GM20000 (cell line): ENCODE data around the gene SKA1.

ENCODE experiments used
- DNase-seq: peaks from one replicate; pipeline ENCODE4 v3.0.0; 2012; ENCODE audit warnings: low spot score
- TF ChIP-seq, protein P1 (sequence below): IDR thresholded peaks from 2 replicates; pipeline ENCODE4 v1.5.1; 2012; ENCODE audit warnings: mild to moderate bottlenecking, control low read depth; ENCODE audit errors: extremely low read depth, missing control alignments

Gene SKA1, protein sequence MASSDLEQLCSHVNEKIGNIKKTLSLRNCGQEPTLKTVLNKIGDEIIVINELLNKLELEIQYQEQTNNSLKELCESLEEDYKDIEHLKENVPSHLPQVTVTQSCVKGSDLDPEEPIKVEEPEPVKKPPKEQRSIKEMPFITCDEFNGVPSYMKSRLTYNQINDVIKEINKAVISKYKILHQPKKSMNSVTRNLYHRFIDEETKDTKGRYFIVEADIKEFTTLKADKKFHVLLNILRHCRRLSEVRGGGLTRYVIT

DNA sequence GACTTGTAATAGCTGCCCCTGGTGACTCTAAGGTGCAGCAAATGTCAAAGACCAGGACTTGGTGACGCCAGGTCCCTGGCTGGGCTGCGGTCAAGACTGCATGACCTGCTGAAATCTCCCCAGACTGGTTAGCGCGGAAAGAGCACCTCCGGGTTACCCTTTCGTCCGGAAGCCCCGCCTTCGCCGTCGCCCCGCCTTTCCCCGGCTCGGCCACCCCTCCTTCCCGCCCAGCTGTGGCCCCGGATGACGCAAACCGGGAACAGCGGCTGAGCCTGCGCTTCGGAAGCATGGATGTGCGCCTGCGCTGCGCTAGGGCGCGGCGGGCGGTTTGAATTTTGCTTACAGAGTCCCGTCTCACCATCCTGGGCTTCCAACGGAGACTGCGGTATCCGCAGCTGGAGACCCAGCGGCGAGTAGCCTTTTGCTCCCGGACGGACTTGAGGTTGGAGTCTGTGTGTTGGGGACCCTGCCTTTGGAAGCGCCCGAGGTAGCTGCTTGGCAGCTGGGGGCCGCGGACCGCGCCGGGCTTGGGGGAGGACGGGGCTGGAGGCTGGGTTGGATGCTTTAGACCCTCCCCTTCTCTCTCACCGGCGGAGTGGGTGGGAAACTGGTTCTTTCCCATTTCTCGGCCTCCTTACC lies at the start of gene SKA1:
TSS of gene SKA1 (plus strand) at position 294 of the 639 bp plus-strand sequence. CDS start 785 bp downstream, outside the sequence.
- TF ChIP-seq, protein P1, sequence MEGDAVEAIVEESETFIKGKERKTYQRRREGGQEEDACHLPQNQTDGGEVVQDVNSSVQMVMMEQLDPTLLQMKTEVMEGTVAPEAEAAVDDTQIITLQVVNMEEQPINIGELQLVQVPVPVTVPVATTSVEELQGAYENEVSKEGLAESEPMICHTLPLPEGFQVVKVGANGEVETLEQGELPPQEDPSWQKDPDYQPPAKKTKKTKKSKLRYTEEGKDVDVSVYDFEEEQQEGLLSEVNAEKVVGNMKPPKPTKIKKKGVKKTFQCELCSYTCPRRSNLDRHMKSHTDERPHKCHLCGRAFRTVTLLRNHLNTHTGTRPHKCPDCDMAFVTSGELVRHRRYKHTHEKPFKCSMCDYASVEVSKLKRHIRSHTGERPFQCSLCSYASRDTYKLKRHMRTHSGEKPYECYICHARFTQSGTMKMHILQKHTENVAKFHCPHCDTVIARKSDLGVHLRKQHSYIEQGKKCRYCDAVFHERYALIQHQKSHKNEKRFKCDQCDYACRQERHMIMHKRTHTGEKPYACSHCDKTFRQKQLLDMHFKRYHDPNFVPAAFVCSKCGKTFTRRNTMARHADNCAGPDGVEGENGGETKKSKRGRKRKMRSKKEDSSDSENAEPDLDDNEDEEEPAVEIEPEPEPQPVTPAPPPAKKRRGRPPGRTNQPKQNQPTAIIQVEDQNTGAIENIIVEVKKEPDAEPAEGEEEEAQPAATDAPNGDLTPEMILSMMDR, result no peak
- peak; percentile 96 for DNase-seq

DNA sequence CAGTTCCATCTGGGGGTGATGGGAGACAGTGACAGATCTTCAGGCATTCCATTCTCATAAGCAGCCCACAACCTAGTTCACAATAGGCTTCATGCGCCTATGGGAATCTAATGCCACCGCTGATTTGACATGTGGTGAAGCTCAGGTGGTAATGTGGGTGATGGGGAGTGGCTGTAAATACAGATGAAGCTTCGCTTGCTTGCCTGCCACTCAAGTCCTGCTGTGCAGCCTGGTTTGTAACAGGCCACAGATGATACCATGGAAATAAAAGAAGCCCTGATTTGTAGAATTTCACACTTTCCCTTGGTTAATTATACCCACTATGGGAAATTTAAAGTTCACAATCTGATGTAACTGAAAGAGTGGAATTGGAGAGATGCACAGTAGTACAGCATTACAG lies 46.9 kb upstream of the SKA1 start:
- TF ChIP-seq, protein P1, result no peak
- no peak for DNase-seq

DNA sequence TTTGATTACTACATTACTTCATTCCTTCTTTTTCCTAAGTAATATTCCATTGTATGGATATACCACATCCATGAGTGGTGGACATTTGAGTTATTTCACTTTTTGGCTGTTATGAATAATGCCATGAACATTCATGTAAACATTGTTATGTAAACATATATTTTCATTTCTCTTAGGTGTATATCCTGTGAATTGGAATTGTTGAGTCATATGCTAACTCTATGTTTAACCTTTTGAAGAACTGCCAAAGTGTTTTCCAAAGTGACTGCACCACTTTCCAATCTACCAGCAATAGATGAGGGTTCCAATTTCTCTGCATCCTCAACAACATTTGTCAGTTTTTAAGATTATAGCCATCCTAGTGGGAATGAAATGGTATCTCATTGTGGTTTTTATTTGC lies 44.7 kb upstream of the SKA1 start:
- no peak for DNase-seq

DNA sequence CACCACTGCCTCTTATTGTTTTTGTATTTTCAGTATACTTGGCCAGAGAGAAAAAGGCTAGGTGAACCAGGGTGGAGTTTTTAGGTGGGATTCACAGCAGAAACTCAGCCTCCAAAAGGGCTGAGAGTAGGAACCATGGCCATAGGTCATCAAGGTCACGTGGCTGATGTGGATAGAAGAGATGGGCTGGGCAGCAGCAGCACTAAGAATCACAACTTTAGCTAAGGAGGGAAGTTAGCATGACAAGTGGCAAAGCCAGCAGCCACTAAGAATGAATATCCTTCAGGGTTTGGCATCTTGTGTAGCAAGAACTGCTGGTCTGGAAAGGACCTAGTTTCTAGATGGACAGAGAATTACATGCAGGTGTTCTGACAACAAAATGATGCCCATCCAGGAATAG lies 43.2 kb upstream of the SKA1 start:
- TF ChIP-seq, protein P1, result no peak

More for the DNA sequence above, 44.7 kb upstream of the SKA1 start:
- TF ChIP-seq, protein P1, result no peak

DNA sequence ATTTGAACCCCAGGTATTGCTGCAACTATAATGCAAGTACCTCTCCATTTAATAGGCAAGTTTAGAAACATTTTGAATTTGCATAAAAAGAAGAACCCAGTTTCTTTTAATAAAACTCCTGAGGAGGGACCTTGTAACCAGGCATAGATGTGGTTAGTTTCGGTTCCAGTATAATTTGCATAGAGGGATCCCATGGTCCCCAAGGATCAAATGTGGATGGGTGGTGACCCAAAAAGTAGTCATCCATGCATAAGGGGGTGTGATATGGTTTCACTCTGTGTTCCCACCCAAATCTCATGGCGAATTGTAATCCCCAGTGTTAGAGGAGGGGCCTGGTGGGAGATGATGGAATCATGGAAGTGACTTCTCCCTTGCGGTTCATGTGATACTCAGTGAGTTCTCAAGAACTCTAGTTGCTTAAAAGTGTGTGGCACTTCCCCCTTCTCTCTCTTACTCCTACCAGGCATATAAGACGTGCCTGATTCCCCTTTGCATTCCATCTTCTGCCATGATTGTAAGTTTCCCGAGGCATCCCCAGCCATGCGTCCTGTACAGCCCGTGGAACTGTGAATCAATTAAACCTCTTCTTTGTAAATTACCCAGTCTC lies 40.2 kb upstream of the SKA1 start:
- DNase-seq, result no peak
- TF ChIP-seq, protein P1, result no peak

More for the DNA sequence above, 43.2 kb upstream of the SKA1 start:
- no peak for DNase-seq

DNA sequence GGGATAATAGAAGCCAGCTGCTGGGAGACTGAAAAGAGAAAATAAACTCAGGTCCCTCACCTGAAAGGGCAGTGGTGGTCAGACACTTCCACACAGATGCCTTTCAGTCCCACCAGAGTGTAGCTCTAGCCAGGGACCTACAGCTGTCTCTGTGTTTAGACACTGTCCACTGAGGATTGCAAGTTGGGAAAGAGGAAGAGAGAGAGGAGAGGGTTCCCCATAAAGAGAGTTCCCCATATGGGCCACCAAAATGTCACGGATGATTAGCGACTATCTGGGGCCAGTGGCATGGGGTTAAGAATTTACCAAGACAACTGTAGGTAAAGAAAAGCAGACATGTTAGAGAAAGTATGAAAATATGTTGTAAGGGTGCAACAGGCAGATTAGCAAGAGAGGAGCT lies 36.7 kb upstream of the SKA1 start:
- DNase-seq, result no peak
- TF ChIP-seq, protein P1, result no peak

DNA sequence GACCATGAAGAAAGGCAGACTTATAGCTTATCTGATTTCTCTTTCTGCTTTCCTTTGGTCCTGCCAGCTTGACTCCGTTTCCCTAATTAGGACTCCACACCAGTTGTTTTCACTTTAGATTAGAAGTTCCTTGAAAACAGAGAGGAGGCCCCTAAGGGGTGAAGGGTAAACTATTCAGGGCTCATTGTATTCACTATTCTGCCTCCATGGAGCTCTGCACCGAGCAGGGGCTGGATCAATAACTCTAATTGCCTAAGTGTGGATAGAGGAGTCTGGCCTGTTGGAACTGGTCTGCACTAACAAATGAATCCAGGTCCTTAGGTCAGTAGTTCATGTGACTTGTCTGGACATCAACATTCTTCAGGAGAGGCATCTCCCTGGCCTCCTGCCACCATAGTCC lies 36.1 kb upstream of the SKA1 start:
- TF ChIP-seq, protein P1, result no peak
- DNase-seq, result no peak
